Small intestine (tissue), 7 donors: ENCODE data around the gene CCDC188. TPM values are rescaled to one million over a fixed set of nuclear protein-coding genes. Genes with fewer than 3 reads are reported as not detected.
A peak's percentile ranks its signal among the peaks of the same experiment; 100 is the strongest.

Source experiments
- DNase-seq, 2 donors: peaks; one replicate each; pipeline versions ENCODE4 v3.0.0 to v3.0.0-alpha.2; 2013
- FAIRE-seq: peaks from 2 replicates; lab custom pipeline; 2012; peaks lifted over from hg19 to GRCh38; lab: Jason Lieb, UNC
- H3K27ac ChIP-seq, 3 donors: one replicate each; pipeline ENCODE4 v1.5.1; 2013; ENCODE audit warnings: low read length in 2 of 3, mild to moderate bottlenecking in 2 of 3, control low read depth in 1 of 3, inconsistent platforms in 1 of 3, low read depth in 1 of 3, moderate library complexity in 1 of 3
- H3K27me3 ChIP-seq, 3 donors: one replicate each; pipeline ENCODE4 v1.6.1; 2013; ENCODE audit warnings: low read length in 3 of 3, inconsistent platforms in 1 of 3; ENCODE audit not compliant: control insufficient read depth in 3 of 3, insufficient read depth in 3 of 3
- H3K36me3 ChIP-seq, 3 donors: one replicate each; pipeline ENCODE4 v1.6.1; 2013; ENCODE audit warnings: low read length in 3 of 3, inconsistent platforms in 1 of 3, low read depth in 1 of 3, mild to moderate bottlenecking in 1 of 3, moderate library complexity in 1 of 3; ENCODE audit not compliant: control insufficient read depth in 3 of 3, insufficient read depth in 2 of 3
- H3K4me1 ChIP-seq, 3 donors: one replicate each; pipeline ENCODE4 v1.6.1; 2013; ENCODE audit warnings: low read length in 2 of 3, inconsistent platforms in 1 of 3, low read depth in 1 of 3, mild to moderate bottlenecking in 1 of 3, moderate library complexity in 1 of 3; ENCODE audit not compliant: control insufficient read depth in 3 of 3, insufficient read depth in 2 of 3
- H3K4me3 ChIP-seq, 3 donors: one replicate each; pipeline ENCODE4 v1.5.1; 2013; ENCODE audit warnings: low read length in 3 of 3, control low read depth in 1 of 3, inconsistent platforms in 1 of 3, low read depth in 1 of 3, mild to moderate bottlenecking in 1 of 3, moderate library complexity in 1 of 3
- H3K9me3 ChIP-seq, 2 donors: one replicate each; pipeline ENCODE4 v1.6.1; 2013; ENCODE audit warnings: low read depth in 1 of 2, low read length in 1 of 2; ENCODE audit not compliant: control insufficient read depth in 2 of 2, insufficient read depth in 1 of 2
- WGBS, 3 donors: extraction: QIAGEN DNeasy Blood & Tissue Kit; methylation state at CpG; one replicate each; pipeline ENCODE4 v1.1.7; 2013; 5-methylcytosine and 5-hydroxymethylcytosine counted together
- polyA plus RNA-seq, 4 donors: library from polyadenylated mRNA; stranded (reverse) in 3 of 4; unstranded in 1 of 4; fragments of 200-250 nt in 3 of 4; fragments of 120-200 nt in 1 of 4; gene quantifications; one replicate each; pipeline versions ENCODE4 v1.2.1 to v1.2.3, GENCODE V29; 2013
- donor health status: healthy with polysubstance abuse.
- donor health status: control.
- donor health status: control.
- donor health status: Bipolar disorder and iron deficiency.
- donor health status: healthy.

Gene CCDC188
- polyA plus RNA-seq, 4 donors, result 1.2 to 1.6 TPM; not detected in 2

DNA sequence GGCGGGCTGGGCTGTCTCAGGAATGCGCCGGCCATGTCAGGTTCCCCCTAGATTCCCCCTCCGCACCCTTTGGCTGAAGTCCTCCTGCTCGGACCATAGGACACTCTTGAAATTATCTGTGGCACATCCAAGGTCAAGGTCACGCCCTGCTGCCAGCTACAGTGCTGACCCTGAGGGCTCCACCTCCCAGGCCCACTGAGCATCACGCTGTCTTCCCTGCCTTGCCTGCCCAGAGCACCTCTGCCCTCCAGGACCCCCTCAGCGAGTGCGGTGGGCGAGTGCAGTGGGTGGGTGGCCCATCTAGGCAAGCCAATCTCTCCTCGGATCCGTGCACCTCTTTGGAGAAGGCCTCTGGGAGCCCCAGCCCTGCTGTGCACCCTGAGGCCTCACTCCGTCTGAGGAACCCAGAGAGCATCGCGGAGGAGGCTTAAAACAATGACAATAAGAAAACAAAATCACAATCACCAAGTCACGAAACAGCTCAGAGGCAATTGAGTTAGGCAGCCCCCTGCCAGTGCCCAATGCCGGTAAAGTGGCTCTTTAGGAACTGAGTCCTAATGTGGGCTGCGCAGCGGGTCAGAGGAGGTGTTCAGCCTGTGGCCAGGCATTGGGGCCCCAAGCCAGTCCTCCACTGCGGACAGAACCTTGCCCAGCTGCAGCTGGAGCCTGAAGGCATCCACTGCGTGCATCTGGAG lies 26.5 kb upstream of the CCDC188 start:
- Histone ChIP-seq H3K27me3 (no peaks in the 10 kb centered on the region), H3K36me3 (peaks cover 0 to 2% (median 0%) of the 10 kb centered on the region in 3 donors), H3K4me3 (no peak overlapping the region), H3K4me1 (peaks cover 0 to 49% (median 6%) of the 10 kb centered on the region in 3 donors), H3K9me3 (no peaks in the 10 kb centered on the region), H3K27ac (no peak overlapping the region)
- DNase-seq (no peak), FAIRE-seq (no peak)
- WGBS, 3 donors, result 73 to 84% (median 73%) methylated on average over 21 of the region's 21 CpGs

DNA sequence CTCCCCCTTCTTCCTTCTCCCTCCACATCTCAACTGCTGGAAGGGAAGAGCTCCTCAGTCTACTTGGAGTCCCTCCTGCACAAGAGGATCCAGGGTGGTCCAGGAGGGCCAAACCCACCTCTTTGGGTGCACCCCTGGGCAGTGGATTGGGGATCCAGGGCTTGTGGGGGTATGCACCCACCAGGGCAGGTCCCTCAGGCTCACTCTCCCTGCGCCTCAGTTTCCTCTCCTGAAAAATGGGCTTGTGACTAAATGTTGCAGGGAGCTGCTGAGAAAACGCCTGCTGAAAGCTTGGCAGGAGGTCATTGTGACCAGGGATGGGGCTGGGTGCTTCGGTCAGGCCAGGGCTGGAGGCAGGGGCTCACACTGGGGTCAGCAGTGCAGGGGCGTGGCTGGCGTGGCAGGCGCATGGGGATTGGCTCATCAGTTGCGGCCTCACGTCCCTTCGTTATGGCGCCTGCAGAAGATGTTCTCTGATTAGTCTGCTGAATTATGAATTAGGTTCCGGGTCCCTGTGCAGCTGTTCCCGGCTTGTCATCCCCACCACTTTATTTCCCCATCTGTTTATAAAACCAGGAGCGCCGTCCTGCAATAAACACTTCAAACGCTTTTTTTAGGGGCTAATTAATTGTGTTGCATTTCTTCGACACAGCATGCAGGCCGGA lies 25.7 kb upstream of the CCDC188 start:
- Histone ChIP-seq H3K27ac (no peak overlapping the region), H3K27me3 (no peaks in the 10 kb centered on the region), H3K4me3 (no peak overlapping the region), H3K36me3 (peaks cover 0 to 2% (median 0%) of the 10 kb centered on the region in 3 donors), H3K4me1 (peaks cover 0 to 41% (median 1%) of the 10 kb centered on the region in 3 donors), H3K9me3 (no peaks in the 10 kb centered on the region)
- FAIRE-seq (no peak), DNase-seq (no peak)
- WGBS, 3 donors, result 28 to 61% (median 47%) methylated on average over 17 of the region's 17 CpGs

DNA sequence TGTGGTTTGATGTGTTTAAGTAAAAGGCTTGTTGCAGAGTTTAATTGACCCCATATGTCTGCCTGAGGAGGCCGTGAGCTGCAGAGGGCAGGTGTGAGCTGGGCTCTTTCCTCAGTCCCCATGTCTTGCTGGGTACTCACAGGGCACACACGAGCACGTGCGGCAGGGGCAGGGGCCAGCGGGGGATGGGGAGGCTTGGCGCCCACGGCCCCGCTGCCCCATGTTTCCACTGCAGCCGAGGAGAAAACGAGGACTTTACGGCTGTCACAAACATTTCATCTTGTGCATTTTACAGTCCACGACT lies 24.7 kb upstream of the CCDC188 start:
- WGBS, 3 donors, result 44 to 63% (median 47%) methylated on average over 12 of the region's 12 CpGs
- no peak for FAIRE-seq
- Histone ChIP-seq H3K9me3 (no peaks in the 10 kb centered on the region), H3K36me3 (no peaks in the 10 kb centered on the region), H3K4me3 (no peak overlapping the region), H3K27ac (no peak overlapping the region), H3K4me1 (peaks cover 0 to 31% (median 0%) of the 10 kb centered on the region in 3 donors), H3K27me3 (no peaks in the 10 kb centered on the region)
- no peak for DNase-seq

DNA sequence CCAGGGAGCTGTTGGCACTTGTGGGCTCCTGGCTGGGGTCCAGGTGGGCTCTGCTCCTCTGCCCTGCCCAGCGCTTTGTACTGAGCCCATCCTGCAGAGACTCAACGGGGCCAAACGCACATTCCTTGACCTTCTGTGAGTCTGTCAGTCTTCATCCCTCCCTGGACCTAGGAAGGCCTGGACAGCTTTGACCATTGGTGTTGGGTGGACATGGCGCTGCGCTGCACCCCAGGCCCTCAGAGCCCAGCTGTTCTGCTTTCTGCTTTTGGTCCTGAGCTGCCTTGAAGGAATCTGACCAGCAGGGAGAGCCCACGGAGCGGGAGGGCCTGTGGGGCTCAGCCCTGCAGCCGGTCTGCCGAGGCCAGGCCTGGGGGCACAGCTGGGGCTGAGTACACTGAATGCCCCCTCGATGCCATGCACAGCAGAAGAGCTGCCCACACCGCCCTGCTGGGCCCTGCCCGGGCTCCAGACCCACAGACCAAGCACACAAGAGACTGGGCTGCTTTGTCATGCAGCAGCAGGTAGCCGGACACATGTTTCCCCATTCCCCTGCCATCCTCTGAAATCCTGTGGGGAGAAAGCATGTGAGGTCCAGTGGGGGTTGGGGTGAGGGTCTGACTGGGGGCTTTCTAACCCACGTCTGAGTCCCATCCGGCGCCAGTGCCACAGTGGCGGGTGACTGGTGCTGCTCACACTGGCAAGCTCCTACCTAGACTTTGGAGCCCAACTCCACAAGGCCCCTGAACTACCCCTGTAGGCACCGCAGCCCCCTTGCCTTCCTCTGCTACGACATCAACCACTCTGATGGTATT lies 24.1 kb upstream of the CCDC188 start:
- Histone ChIP-seq H3K9me3 (no peaks in the 10 kb centered on the region), H3K4me3 (no peak overlapping the region), H3K27me3 (no peaks in the 10 kb centered on the region), H3K36me3 (no peaks in the 10 kb centered on the region), H3K27ac (no peak overlapping the region), H3K4me1 (peaks cover 0 to 25% (median 0%) of the 10 kb centered on the region in 3 donors)
- no peak for FAIRE-seq
- 63 to 79% (median 70%) methylated on average over 19 of the region's 19 CpGs for WGBS, 3 donors
- peak; percentile 39 to 48 for DNase-seq

DNA sequence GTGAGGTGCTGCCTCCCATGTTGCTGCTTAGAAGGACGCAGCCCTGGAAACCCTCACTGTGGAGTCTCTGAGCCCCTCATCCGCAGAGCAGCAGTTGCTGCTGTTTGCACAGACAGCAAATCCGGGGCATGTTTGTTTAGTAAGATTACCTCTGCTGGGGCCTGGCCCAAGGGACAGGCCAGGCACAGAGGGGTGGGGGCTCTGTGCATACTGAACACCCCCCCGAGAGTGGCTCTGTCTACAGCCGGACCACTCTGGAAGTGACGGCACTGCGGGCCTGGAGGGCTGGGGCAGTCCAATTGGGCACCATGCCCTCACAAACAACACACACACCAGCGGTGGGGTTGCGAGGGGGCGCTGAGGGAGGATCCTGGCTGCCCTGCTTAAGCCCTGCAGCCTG lies 22.9 kb upstream of the CCDC188 start:
- H3K36me3 ChIP-seq, result no peaks in the 10 kb centered on the region
- DNase-seq, result no peak
- H3K9me3 ChIP-seq, result no peaks in the 10 kb centered on the region
- H3K27ac ChIP-seq, result no peak overlapping the region
- H3K4me1 ChIP-seq, result peaks cover 0 to 22% (median 0%) of the 10 kb centered on the region in 3 donors
- H3K27me3 ChIP-seq, result no peaks in the 10 kb centered on the region
- no peak for FAIRE-seq
- H3K4me3 ChIP-seq, result no peak overlapping the region
- WGBS, 3 donors, result 54 to 82% (median 74%) methylated on average over 10 of the region's 10 CpGs

DNA sequence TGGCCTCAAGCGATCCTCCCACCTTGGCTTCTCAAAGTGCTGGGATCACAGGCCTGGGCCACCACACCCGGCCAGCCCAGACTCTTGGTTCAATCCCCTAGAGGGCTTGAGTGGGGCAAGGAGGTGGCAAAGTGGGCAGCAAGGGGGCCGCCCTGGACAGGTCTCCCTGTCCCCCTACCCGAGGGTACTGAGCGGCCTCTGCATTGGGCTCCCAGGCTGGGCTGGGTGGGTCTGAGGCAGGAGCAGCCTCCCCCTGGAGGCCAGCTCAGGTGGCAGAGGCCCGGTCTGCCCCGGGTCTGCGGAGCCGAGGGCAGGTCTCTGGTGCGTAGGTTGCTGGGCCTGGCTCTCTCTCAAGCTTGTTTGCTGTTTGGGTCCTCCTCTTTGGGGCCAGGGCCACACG lies 22.4 kb upstream of the CCDC188 start:
- H3K4me3 ChIP-seq, result no peak overlapping the region
- FAIRE-seq (no peak), DNase-seq (no peak)
- H3K36me3 ChIP-seq, result no peaks in the 10 kb centered on the region
- H3K4me1 ChIP-seq, result peaks cover 0 to 22% (median 0%) of the 10 kb centered on the region in 3 donors
- H3K27ac ChIP-seq, result no peak overlapping the region
- H3K9me3 ChIP-seq, result no peaks in the 10 kb centered on the region
- H3K27me3 ChIP-seq, result no peaks in the 10 kb centered on the region
- 80 to 85% (median 83%) methylated on average over 11 of the region's 11 CpGs for WGBS, 3 donors

DNA sequence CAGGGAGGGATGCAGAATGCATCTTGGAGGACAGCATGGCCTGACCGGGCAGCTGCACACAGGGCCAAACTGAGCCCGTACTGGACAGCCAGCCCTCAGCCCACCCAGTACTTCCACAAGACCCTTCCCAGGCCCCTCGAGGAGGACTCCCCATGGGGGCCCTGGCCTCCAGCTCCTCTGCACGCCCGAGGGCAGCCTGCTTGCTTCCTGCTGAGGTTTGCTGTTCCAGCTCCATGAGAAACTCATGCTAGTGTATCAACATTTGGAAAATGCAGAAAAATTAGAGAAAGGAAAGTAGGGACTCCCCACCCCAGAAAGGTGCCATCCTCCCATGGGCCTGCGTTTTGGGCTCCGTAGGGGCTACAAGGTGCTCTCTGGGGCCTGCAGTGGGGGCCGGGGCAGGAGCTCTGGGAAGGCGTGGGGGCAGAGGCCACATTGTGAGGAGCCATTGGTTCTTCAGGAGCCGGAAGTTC lies 21.3 kb upstream of the CCDC188 start:
- no peak for DNase-seq
- Histone ChIP-seq H3K27me3 (no peaks in the 10 kb centered on the region), H3K9me3 (no peaks in the 10 kb centered on the region), H3K36me3 (no peaks in the 10 kb centered on the region), H3K4me1 (peaks cover 0 to 20% (median 0%) of the 10 kb centered on the region in 3 donors), H3K4me3 (no peak overlapping the region), H3K27ac (no peak overlapping the region)
- 80 to 89% (median 84%) methylated on average over 10 of the region's 10 CpGs for WGBS, 3 donors
- FAIRE-seq, result no peak
